ENCODE data around the gene WRNIP1.

The WRNIP1 gene

DNA sequence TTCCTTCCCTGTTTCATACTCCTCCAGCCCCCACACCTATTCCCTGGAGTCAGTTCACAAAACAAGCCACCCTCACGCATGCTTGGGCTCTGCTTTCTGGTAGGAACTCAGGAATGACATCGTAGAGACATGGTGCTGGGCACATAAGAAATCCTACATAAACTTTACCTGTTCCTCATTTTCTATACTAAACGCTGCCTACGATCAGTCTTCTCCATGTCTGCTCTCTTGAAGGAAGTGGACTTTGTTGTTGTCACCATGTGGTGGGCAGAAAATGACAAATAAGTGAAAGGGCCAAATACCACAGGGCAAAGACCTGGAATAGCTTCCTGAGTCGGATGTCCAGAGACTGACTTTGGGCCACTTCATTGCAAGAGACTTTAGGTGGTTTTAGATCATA lies 24.6 kb upstream of the WRNIP1 start:
- TF ChIP-seq, protein P1, sequence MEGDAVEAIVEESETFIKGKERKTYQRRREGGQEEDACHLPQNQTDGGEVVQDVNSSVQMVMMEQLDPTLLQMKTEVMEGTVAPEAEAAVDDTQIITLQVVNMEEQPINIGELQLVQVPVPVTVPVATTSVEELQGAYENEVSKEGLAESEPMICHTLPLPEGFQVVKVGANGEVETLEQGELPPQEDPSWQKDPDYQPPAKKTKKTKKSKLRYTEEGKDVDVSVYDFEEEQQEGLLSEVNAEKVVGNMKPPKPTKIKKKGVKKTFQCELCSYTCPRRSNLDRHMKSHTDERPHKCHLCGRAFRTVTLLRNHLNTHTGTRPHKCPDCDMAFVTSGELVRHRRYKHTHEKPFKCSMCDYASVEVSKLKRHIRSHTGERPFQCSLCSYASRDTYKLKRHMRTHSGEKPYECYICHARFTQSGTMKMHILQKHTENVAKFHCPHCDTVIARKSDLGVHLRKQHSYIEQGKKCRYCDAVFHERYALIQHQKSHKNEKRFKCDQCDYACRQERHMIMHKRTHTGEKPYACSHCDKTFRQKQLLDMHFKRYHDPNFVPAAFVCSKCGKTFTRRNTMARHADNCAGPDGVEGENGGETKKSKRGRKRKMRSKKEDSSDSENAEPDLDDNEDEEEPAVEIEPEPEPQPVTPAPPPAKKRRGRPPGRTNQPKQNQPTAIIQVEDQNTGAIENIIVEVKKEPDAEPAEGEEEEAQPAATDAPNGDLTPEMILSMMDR (IDR thresholded peaks at IDR 0.05; ENCODE audit: extremely low read depth, insufficient read depth, missing control alignments): no peak
- no peak for DNase-seq (ENCODE audit: low spot score)
- in situ Hi-C loops (cut with MboI; ENCODE audit: low pct_unique_long_range_greater_than_20kb, low sequenced_read_pairs, unreplicated experiment): no loop called here

DNA sequence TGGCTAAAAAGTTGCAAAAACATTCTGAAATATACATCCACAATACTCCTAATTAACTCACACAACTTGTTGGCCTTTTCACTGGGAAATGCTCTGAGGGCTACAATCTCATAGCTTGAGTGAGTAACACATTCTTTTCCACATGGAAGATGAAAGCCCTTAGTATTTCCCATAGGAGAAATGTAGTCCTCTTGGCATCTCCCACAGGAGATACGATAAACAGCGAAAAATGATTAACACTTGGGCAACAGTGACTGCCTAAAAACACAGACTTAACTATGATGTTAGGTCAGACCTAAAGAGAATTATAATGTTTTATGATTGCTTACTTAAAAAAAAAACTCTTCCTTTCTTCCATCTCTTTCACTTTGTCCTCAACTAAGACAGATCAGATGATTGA lies 23.4 kb upstream of the WRNIP1 start:
- no peak for DNase-seq (ENCODE audit: low spot score)
- in situ Hi-C loops (cut with MboI; ENCODE audit: low pct_unique_long_range_greater_than_20kb, low sequenced_read_pairs, unreplicated experiment): no loop called here
- TF ChIP-seq, protein P1 (IDR thresholded peaks at IDR 0.05; ENCODE audit: extremely low read depth, insufficient read depth, missing control alignments): no peak

DNA sequence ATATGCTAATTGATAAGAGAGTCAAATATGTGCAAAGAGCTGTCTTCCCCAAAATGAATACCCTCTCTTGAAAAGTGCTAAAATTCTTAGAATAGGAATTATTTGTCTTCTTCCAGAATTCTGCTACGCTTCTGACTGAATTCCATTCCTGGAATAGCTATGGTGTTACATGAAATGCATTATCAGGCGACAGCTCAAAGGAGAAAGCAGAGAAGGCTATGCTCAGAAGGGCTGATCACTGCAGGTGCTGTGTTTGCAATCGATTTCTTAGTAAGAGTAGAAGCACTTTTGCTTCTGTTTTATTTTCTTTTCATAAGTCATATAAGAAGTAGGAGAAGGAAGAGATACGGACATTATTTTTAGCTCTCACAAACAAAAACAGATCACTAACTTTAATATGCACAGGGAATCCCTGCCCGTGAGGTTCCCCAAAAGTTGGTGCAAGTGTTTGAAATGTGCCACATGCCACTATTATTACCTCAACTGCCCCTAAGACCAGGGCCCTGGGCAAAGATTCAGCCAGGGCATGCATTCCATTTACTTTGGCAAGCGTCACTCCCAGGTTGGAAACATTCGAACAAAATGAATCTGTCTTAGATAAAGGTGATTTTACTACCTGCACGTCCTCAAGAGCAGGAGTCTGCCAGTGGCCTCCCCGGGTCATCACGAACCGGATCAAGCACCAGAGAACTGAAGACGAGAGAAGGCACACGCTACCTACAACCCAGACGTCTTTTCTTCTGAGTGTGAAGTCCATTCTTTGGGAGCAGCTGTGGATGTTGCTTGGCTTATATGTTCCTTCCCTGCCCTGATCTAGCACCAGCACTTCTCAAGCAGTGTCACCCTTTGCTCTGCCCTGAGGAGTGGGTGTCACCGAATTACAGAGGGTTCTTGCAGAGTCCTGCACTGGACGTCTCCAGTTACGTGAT lies 21.6 kb upstream of the WRNIP1 start:
- in situ Hi-C loops (cut with MboI; ENCODE audit: low pct_unique_long_range_greater_than_20kb, low sequenced_read_pairs, unreplicated experiment): no loop called here
- TF ChIP-seq, protein P1 (IDR thresholded peaks at IDR 0.05; ENCODE audit: extremely low read depth, insufficient read depth, missing control alignments): no peak
- DNase-seq (ENCODE audit: low spot score): no peak

DNA sequence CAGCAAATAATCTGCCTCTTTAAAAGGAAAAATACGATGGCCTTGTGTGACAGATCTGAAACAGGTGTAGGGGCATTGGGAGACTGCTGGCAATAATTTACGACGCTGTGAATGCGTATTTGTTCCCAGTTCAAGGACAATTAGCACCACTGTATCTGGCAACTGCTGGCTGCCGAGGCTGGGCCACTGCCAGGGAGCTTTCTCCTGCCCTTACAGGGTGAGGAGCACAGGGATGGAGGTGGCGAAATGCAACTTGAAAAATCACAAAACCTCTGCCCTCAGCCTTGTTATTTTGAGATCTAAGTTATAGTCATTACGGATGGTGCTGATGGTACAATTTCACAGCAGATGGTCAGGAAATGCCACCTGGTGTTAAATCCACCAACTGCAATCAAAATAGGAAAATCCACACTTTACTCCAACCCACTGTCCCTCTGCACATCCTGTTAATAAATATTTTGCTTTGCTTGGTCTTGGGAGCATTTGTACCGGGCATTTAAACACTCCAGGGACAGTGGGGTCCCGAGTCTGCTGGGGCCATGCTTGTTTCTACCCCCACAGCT lies 20.9 kb upstream of the WRNIP1 start:
- in situ Hi-C loops (cut with MboI; ENCODE audit: low pct_unique_long_range_greater_than_20kb, low sequenced_read_pairs, unreplicated experiment): no loop called here
- DNase-seq (ENCODE audit: low spot score): no peak

DNA sequence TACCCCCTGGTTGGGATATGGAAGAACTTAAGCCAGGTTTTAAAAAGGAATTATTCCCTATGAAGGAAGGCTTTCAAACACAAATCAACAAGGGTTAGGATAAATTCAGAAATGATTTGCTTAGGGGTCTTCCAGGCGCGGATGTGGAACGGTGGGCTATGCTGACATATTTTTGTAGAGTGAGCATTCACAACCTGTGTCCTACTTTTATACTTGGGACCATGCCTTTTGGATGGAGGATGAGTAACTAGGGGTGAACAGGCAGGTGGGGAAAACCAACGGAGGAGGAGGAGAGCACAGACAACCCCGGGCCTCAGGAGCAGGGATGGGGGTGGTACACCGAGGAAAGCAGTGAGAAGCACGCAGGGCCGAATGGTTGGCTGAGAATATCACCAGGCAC lies 20.4 kb upstream of the WRNIP1 start:
- TF ChIP-seq, protein P1 (IDR thresholded peaks at IDR 0.05; ENCODE audit: extremely low read depth, insufficient read depth, missing control alignments): no peak
- in situ Hi-C loops (cut with MboI; ENCODE audit: low pct_unique_long_range_greater_than_20kb, low sequenced_read_pairs, unreplicated experiment): no loop called here
- no peak for DNase-seq (ENCODE audit: low spot score)

More for the DNA sequence above, 20.9 kb upstream of the WRNIP1 start:
- TF ChIP-seq, protein P1 (IDR thresholded peaks at IDR 0.05; ENCODE audit: extremely low read depth, insufficient read depth, missing control alignments): no peak

DNA sequence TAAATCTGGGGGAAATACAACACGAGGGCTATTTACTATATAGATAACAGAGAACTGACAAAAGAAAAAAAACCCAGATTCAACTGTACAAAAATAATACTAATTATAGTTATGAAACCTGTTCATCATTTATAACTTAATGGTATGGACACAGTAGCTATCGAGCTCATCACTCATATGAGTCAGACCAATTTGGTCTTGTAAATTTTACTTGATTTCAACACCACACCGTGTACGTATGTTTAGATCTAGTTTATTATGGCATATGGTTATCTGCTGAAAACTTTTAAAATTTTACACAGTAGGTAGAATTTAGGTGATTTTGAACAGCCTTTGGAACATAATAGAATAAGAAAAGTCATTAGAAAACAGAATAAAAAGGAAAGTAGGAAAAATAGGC lies 19.9 kb upstream of the WRNIP1 start:
- in situ Hi-C loops (cut with MboI; ENCODE audit: low pct_unique_long_range_greater_than_20kb, low sequenced_read_pairs, unreplicated experiment): no loop called here
- TF ChIP-seq, protein P1 (IDR thresholded peaks at IDR 0.05; ENCODE audit: extremely low read depth, insufficient read depth, missing control alignments): no peak
- no peak for DNase-seq (ENCODE audit: low spot score)
